Natural killer cell treated with Interleukin-12 subunit alpha and Interleukin-12 subunit beta and Interleukin-15 and Interleukin-18, amount 100 ng/mL, for 72 hours (primary cell): ENCODE data around the gene IL36B. TPM values are rescaled to one million over a fixed set of nuclear protein-coding genes. Genes with fewer than 3 reads are reported as not detected.

ENCODE experiments used
- ATAC-seq, 2 donors: fragments of 150-1000 bp; cut with Tn5 transposase in 1 of 2; sonication (Bioruptor Pico), chemical (Tn5 transposase) in 1 of 2; 2 replicates each; pipeline ENCODE4 v1.10.0; 2021
- DNase-seq: peaks from one replicate; pipeline ENCODE4 v3.0.0; 2022; ENCODE audit warnings: low spot score
- H3K27ac Mint-ChIP-seq, 2 donors: 1 replicate in 1 of 2; 2 replicates in 1 of 2; pipeline ENCODE4 v1.8.0; 2022; ENCODE audit warnings: mixed read lengths in 2 of 2, mild to moderate bottlenecking in 1 of 2, moderate library complexity in 1 of 2
- H3K27me3 Mint-ChIP-seq, 2 donors: 1 replicate in 1 of 2; 2 replicates in 1 of 2; pipeline ENCODE4 v1.8.0; 2022; ENCODE audit warnings: mixed read lengths in 2 of 2
- H3K36me3 Mint-ChIP-seq: one replicate; pipeline ENCODE4 v1.8.0; 2022; ENCODE audit warnings: mixed read lengths
- H3K4me1 Mint-ChIP-seq, 2 donors: 1 replicate in 1 of 2; 2 replicates in 1 of 2; pipeline ENCODE4 v1.8.0; 2022; ENCODE audit warnings: low read depth in 2 of 2, mixed read lengths in 2 of 2, mild to moderate bottlenecking in 1 of 2
- H3K4me3 Mint-ChIP-seq: one replicate; pipeline ENCODE4 v1.8.0; 2022; ENCODE audit warnings: mixed read lengths
- H3K9me3 Mint-ChIP-seq: 2 replicates; pipeline ENCODE4 v1.8.0; 2022; ENCODE audit warnings: mixed read lengths
- total RNA-seq, 2 donors: library from RNA; stranded (reverse); gene quantifications; one replicate each; pipeline ENCODE4 v1.2.3, GENCODE V29; 2022

Gene IL36B
- total RNA-seq, 2 donors from 2014 or later = not detected

DNA sequence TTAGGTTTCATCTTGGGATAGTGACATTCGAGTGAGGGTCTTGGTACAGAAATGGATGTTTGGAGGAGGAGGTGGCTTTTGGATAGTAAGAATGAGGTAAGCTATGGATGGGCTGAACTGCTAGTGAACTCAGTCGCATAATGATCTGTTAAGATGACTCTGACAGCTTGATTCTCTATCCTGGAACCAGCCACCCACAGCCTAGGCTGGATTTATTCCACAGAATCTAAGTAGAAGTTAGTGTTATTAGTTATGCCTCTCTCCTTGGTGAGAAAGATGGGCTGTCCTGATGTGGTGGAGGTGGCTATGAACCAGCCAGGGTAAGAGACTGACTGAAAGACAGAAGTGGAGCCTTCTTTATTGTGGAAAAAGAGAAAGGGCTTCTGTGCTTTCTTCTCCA, 25.0 kb downstream of the IL36B start:
- H3K27me3 Mint-ChIP-seq = peaks cover 32 to 63% of the 10 kb centered on the region in 2 donors
- H3K27ac Mint-ChIP-seq = no peak overlapping the region
- H3K36me3 Mint-ChIP-seq = no peaks in the 10 kb centered on the region
- no peaks in the 10 kb centered on the region for H3K4me1 Mint-ChIP-seq
- no peaks in the 10 kb centered on the region for H3K9me3 Mint-ChIP-seq
- no peak for ATAC-seq
- no peak for DNase-seq
- no peak overlapping the region for H3K4me3 Mint-ChIP-seq

- no peaks in the 10 kb centered on the region for H3K36me3 Mint-ChIP-seq
- no peak for ATAC-seq
- no peak overlapping the region for H3K27ac Mint-ChIP-seq
- DNase-seq = no peak
- no peaks in the 10 kb centered on the region for H3K9me3 Mint-ChIP-seq
- no peaks in the 10 kb centered on the region for H3K4me1 Mint-ChIP-seq
- peaks cover 41 to 77% of the 10 kb centered on the region in 2 donors for H3K27me3 Mint-ChIP-seq
- no peak overlapping the region for H3K4me3 Mint-ChIP-seq
Observed at GRCh38 chr2:113025737-113026136, 26.9 kb downstream of the IL36B start.

GRCh38 chr2:113024764-113025163, 27.9 kb downstream of the IL36B start:
- no peaks in the 10 kb centered on the region for H3K4me1 Mint-ChIP-seq
- ATAC-seq = no peak
- no peaks in the 10 kb centered on the region for H3K9me3 Mint-ChIP-seq
- H3K27ac Mint-ChIP-seq = no peak overlapping the region
- H3K36me3 Mint-ChIP-seq = no peaks in the 10 kb centered on the region
- DNase-seq = no peak
- no peak overlapping the region for H3K4me3 Mint-ChIP-seq
- peaks cover 39 to 72% of the 10 kb centered on the region in 2 donors for H3K27me3 Mint-ChIP-seq

DNA sequence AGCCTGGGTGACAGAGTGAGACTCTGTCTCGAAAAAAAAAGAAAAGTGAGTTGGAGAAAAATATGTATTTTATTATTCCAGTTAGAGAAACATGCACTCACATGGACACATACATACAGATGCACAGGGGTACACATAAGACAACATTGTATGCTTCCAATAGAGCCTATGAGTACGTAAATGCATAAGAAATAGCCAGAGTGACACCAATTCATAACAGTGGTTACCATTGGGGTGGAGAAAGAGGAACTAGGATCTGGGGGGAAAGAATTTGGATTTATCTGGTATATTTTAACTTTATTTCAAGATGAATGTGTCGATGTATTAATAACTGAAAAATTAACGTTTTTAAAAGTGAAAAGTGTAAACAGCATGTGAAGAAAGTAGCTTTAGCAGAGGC, 31.4 kb downstream of the IL36B start:
- H3K27me3 Mint-ChIP-seq = peaks cover 49 to 80% of the 10 kb centered on the region in 2 donors
- DNase-seq (no peak), ATAC-seq (no peak)
- peaks cover 4% of the 10 kb centered on the region for H3K9me3 Mint-ChIP-seq
- H3K4me3 Mint-ChIP-seq = no peak overlapping the region
- H3K4me1 Mint-ChIP-seq = no peaks in the 10 kb centered on the region
- H3K27ac Mint-ChIP-seq = no peak overlapping the region
- H3K36me3 Mint-ChIP-seq = peaks cover 6% of the 10 kb centered on the region

DNA sequence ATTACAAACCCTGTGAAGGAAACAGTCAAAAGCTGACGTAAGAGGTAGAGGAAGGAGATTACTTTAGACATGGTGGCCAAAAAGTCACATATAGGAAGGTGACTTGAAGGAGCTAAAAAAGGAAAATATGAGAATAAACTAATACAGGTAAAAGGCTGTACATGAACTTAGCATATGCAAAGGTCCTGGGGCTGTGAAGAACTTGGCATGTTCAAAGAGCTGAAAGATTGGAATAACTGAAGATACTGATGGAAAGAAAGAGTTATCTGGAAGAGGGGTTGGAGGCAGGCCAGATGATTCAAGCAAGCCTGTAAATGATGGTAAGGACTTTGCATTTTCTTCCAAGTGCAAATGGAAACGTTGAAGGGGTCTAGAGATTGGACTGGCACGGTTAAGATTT, 34.2 kb downstream of the IL36B start:
- peaks cover 40 to 63% of the 10 kb centered on the region in 2 donors for H3K27me3 Mint-ChIP-seq
- DNase-seq = no peak
- no peak overlapping the region for H3K4me3 Mint-ChIP-seq
- H3K36me3 Mint-ChIP-seq = peaks cover 6% of the 10 kb centered on the region
- no peaks in the 10 kb centered on the region for H3K4me1 Mint-ChIP-seq
- peaks cover 4% of the 10 kb centered on the region for H3K9me3 Mint-ChIP-seq
- no peak overlapping the region for H3K27ac Mint-ChIP-seq
- ATAC-seq = no peak

DNA sequence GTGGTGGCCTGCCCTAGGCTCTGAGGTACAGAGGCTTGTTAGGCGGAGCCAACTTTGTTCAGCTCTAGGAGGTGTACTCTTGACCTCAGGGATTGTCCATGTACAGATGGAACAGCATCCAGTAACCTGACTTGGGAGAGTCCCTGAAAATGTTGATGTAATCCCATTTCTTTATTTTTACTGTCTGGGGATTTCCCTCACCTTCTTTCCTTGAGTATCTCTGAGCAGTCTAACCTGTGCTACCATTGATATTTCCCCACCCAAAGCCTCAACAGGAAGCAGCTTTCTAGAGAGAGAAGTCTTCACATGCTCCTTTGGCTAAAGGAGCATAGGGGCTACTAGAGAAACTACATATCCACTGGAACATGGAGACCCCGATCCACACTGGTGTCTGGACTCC, 37.0 kb downstream of the IL36B start:
- no peak overlapping the region for H3K4me3 Mint-ChIP-seq
- H3K4me1 Mint-ChIP-seq = peaks cover 0 to 5% of the 10 kb centered on the region in 2 donors
- ATAC-seq = no peak
- peaks cover 40 to 62% of the 10 kb centered on the region in 2 donors for H3K27me3 Mint-ChIP-seq
- peaks cover 6% of the 10 kb centered on the region for H3K36me3 Mint-ChIP-seq
- no peak for DNase-seq
- H3K27ac Mint-ChIP-seq = no peak overlapping the region
- peaks cover 4% of the 10 kb centered on the region for H3K9me3 Mint-ChIP-seq

- Mint-ChIP-seq H3K36me3 (peaks cover 6% of the 10 kb centered on the region), H3K9me3 (peaks cover 4% of the 10 kb centered on the region), H3K4me1 (peaks cover 0 to 5% of the 10 kb centered on the region in 2 donors), H3K27ac (no peak overlapping the region), H3K4me3 (no peak overlapping the region), H3K27me3 (peaks cover 43 to 62% of the 10 kb centered on the region in 2 donors)
- ATAC-seq (no peak), DNase-seq (no peak)
Observed at GRCh38 chr2:113015042-113015441, 37.6 kb downstream of the IL36B start.

GRCh38 chr2:113014067-113014466, 38.6 kb downstream of the IL36B start:
- Mint-ChIP-seq H3K27ac (no peak overlapping the region), H3K36me3 (peaks cover 6% of the 10 kb centered on the region), H3K9me3 (peaks cover 4% of the 10 kb centered on the region), H3K27me3 (peaks cover 38 to 52% of the 10 kb centered on the region in 2 donors), H3K4me3 (no peak overlapping the region), H3K4me1 (peaks cover 0 to 5% of the 10 kb centered on the region in 2 donors)
- no peak for ATAC-seq
- DNase-seq = no peak

- DNase-seq = no peak
- Mint-ChIP-seq H3K9me3 (no peaks in the 10 kb centered on the region), H3K4me3 (no peak overlapping the region), H3K36me3 (no peaks in the 10 kb centered on the region), H3K27ac (no peak overlapping the region), H3K27me3 (peaks cover 33 to 45% of the 10 kb centered on the region in 2 donors), H3K4me1 (peaks cover 0 to 5% of the 10 kb centered on the region in 2 donors)
- no peak for ATAC-seq
Observed at GRCh38 chr2:113013336-113013661, 39.4 kb downstream of the IL36B start.

- H3K27me3 Mint-ChIP-seq = peaks cover 28 to 39% of the 10 kb centered on the region in 2 donors
- no peak overlapping the region for H3K4me3 Mint-ChIP-seq
- no peak for DNase-seq
- no peak for ATAC-seq
- H3K36me3 Mint-ChIP-seq = no peaks in the 10 kb centered on the region
- H3K9me3 Mint-ChIP-seq = no peaks in the 10 kb centered on the region
- no peak overlapping the region for H3K27ac Mint-ChIP-seq
- peaks cover 0 to 5% of the 10 kb centered on the region in 2 donors for H3K4me1 Mint-ChIP-seq
Observed at GRCh38 chr2:113012436-113013335, 40.0 kb downstream of the IL36B start.

DNA sequence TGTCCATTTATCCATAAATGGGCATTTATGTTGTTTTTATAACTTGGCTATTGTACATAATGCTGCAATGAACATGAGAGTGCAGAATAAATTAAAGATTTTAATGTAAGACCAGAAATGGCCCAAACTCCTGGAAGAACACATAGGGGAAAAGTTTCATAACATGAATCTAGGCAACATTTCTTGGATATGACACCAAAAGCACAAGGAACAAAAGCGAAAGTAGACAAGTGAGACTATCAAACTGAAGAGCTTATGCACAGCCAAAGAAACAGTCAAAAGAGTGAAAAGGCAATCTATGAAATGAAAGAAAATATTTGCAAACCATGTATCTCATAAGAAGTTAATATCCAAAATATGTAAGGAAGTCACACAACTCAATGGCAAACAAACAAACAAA, 41.6 kb downstream of the IL36B start:
- H3K4me1 Mint-ChIP-seq = peaks cover 0 to 5% of the 10 kb centered on the region in 2 donors
- no peak for DNase-seq
- no peak overlapping the region for H3K4me3 Mint-ChIP-seq
- H3K27ac Mint-ChIP-seq = no peak overlapping the region
- no peaks in the 10 kb centered on the region for H3K36me3 Mint-ChIP-seq
- ATAC-seq = no peak
- no peaks in the 10 kb centered on the region for H3K9me3 Mint-ChIP-seq
- H3K27me3 Mint-ChIP-seq = peaks cover 22 to 27% of the 10 kb centered on the region in 2 donors

DNA sequence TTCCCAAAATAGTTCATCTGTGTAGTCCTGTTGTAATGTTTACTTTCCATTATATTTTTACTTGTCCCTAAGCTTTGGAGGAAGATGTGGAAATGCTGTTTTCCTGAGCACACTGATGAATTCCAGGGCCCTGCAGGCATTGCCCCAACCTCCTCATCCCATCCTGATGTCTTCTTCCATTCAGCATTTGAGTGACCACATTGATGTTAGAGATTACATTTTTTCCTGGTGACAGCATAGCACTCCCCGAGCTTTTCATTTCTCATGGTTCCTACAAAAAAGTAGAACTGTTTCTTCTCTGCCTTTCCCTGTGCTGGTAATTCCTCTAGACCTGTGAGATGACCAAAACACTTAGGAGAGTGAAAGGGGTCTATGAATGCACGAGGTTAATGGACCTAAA, 42.6 kb downstream of the IL36B start:
- Mint-ChIP-seq H3K4me3 (no peak overlapping the region), H3K9me3 (no peaks in the 10 kb centered on the region), H3K27ac (no peak overlapping the region), H3K27me3 (peaks cover 24 to 31% of the 10 kb centered on the region in 2 donors), H3K36me3 (no peaks in the 10 kb centered on the region), H3K4me1 (peaks cover 0 to 5% of the 10 kb centered on the region in 2 donors)
- ATAC-seq = no peak
- DNase-seq = no peak

DNA sequence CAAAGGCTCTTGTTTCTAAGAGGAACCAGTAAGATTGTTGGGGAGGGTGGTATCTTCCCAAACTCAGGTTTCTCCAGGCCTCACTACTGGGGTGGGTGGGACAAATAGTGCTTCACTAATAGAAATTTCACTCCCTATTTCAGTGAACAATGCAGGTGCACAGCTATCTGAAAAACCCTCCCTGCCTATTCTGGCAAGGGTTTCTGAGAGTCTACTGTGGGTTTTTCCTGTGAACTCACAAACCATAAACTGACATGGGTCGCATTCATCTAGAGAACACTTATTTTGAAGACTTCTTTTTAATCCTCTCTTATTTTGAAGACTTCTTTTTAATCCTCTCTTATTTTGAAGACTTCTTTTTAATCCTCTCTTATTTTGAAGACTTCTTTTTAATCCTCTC, 43.0 kb downstream of the IL36B start:
- H3K4me1 Mint-ChIP-seq = peaks cover 0 to 5% of the 10 kb centered on the region in 2 donors

DNA sequence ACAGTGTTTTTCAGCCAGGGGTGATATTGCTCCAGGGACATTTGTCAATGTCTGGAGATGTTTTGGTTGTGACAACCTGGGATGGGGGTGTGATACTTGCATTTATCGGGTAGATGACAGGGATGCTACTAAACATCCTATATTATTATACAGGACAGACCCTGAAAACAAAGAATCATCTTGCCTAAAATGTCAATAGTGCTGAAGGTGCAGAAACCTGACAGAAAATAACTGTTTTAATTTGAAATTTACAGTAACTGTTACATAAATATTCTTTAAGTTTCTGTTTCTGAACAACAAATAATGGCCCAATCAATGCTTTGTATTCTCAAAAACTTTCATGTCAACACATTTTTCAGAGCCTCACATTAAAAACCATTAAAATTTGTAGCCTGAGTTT, 45.4 kb downstream of the IL36B start:
- ATAC-seq (no peak), DNase-seq (no peak)
- no peak overlapping the region for H3K27ac Mint-ChIP-seq
- peaks cover 0 to 5% of the 10 kb centered on the region in 2 donors for H3K4me1 Mint-ChIP-seq
- H3K36me3 Mint-ChIP-seq = no peaks in the 10 kb centered on the region
- no peaks in the 10 kb centered on the region for H3K9me3 Mint-ChIP-seq
- H3K27me3 Mint-ChIP-seq = peaks cover 17 to 18% of the 10 kb centered on the region in 2 donors
- no peak overlapping the region for H3K4me3 Mint-ChIP-seq

More for the DNA sequence above, 43.0 kb downstream of the IL36B start:
- H3K4me3 Mint-ChIP-seq = no peak overlapping the region
- peaks cover 20 to 31% of the 10 kb centered on the region in 2 donors for H3K27me3 Mint-ChIP-seq
- no peaks in the 10 kb centered on the region for H3K36me3 Mint-ChIP-seq
- DNase-seq = no peak
- no peaks in the 10 kb centered on the region for H3K9me3 Mint-ChIP-seq
- ATAC-seq = no peak
- H3K27ac Mint-ChIP-seq = no peak overlapping the region
